CD1c-positive myeloid dendritic cell (primary cell): ENCODE results near the gene NFATC2.

Source experiments
- DNase-seq: peaks from one replicate; pipeline ENCODE4 v3.0.0-alpha.2; 2016; ENCODE audit errors: extremely low spot score

The NFATC2 gene

DNA sequence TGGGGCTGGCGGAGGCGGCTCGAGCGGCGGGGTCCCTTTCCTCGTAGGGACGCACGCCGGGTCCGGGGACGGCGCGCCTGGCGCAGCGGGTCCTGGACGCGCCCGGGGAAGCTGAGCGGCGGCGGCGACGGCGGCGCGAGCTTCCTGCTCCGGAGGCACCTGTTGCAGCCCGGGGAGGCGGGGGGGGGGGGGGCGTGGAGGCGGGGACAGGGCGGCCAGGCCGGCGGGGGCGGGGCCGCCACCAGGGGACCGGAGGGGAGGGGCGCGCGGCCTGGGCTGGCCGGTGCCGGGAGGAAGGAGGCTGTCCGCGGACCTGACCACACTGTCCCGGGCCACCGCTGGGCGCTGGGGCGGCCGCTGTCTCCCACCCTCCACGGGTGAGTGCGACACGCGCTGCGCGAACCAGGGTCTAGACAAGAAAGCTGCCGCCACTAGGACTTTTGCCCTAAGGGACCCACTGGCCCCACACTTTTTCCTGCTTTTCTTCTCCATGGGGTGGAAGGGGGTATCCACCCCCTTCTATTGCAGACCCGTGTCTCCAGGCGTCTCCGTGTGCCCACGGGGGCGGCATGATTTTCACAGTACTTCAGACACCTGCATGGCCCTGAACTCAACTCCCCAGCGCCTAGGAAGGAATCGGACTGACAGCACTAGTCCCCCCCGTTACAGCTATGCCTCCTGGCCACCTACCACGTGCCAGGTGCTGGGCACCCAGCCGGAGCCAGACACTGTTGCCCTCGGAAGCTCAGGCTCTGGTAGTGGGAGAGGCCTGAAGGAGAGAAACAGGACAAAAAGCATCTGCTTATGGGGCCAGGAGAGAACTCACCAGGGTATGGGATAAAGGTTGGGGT, at the start of gene NFATC2:
Gene NFATC2 (minus strand): TSS at position 149 of the 851 bp plus-strand sequence. CDS start 220 bp downstream, outside the sequence.
- DNase-seq = peak; percentile 31

DNA sequence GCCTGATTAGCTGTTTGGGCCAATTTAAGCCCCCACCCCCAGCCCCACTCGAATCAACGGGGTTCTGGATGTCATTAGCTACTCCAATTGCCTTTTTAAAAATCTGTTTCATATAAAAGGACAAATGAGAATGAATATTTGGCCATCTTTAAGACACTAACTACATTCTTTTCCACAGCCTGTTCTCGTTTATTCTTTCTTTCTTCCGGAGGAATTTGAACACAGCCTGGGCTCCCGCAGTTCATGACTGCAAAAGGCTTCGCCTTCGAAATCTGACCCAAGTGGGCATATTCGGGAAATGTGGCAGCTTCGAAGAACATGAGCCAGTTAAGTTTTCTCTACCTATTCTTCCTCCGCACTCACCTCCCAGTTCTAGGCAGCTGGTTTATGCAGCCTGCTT, 49.4 kb upstream of the NFATC2 start:
- DNase-seq = no peak

DNA sequence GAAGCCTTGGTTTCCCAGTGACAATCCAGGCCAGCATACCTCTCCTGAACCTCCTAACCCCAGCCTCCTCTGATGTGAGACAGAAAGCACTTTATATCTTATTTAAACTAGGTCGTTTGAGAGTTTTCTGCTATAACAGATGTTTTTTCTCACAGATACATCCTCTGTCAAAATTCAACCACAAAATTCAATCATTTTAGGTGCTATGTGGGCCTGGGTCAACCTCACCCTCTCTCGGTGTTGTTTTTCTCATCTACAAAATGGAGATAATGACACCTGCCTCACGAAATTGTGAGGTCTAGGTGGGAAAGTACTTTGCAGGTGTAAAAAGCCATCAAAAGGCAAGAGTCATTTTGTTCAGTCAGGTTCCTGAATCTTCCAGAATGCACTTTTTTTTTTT, 46.2 kb upstream of the NFATC2 start:
- no peak for DNase-seq

DNA sequence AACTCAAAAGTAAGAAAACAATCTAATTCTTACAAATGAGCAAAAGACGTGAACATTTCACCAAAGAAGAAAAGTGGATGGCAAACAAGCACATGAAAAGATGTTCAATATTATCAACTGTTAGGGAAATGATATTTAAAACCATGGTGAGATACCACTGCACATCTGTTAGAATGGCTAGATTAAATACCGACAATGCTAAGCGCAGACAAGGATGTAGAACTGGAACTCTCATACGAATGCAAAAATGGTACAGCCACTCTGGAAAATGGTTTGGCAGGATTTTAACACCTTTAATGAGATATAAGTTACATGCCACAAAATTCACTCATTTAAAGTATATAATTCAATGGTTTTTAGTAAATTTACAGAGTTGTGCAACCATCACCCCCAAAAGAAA, 44.6 kb upstream of the NFATC2 start:
- DNase-seq = no peak

DNA sequence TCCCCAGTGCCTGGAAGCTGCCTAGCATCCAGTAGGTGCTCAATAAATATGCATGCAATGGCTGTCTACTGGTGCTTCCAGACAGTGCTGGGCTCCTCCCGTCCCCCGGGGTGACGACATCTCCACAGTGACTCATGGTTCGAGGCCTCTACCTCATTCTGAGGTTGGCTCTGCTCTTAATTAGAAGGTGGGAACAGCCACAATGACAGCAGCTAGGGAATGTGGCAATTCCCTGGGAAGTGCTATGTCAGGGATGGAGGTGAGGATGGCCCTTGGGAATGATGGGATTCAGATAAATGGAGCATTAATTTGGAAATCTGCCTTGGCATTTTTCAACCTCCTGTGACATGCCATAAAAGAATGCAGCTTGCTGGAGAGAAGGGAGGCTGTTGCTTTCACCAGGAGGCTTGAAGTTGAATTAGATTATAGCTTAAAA, 43.5 kb upstream of the NFATC2 start:
- DNase-seq = no peak

DNA sequence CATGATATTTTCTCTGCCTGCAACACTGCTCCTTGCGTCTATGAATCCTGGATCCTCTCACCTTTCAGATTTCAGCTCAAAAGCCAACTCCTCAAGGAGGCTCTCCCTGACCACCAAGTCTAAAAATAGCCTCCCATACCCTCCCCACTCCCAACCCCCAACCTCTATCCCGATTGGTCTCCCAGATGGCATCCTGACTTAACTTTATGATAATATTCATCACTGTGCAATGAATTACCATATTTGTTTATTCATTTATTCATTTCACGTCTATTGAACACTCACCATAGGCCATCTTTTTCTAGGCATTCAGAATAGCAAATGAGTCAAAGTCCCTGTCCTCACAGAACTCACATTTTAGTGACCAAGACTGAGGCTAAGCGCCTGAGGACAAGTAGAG, 42.6 kb upstream of the NFATC2 start:
- no peak for DNase-seq

DNA sequence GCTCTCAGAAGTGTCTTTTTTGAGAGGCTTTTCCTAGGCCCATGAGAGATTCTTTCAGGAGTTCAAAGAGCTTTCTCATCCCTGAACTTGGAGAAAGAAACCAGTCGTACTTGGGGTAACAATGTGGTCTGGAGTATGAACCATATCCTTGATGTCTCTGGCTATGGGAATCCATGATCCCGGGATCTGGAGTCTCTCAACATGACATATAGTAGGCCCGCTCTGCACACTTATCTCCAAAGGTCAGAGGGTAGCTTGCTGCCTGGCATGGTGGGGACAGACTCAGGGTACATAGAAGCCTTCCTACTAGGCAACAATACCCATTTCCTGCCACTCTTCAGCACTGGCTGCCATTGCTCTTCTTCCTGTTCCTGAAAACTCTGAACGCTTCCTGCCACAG, 42.2 kb upstream of the NFATC2 start:
- no peak for DNase-seq

DNA sequence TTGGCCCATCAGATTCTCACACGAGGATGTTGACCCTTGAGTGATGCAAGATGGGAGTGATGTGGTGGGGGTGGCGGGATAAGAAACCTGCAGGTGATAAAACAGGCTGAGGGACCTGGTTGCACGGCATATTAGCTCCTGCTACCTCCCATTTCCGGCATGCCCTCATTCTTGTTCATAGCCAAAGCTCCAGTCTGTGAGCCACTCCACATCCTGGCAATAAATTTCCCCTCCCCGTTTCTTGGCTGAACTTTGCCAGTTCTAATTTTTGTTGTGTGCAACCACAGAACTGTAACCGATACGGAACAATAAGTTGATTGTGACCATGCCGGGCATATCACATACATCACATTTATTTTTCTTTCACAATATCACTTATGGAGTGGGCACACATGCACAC, 41.6 kb upstream of the NFATC2 start:
- no peak for DNase-seq

DNA sequence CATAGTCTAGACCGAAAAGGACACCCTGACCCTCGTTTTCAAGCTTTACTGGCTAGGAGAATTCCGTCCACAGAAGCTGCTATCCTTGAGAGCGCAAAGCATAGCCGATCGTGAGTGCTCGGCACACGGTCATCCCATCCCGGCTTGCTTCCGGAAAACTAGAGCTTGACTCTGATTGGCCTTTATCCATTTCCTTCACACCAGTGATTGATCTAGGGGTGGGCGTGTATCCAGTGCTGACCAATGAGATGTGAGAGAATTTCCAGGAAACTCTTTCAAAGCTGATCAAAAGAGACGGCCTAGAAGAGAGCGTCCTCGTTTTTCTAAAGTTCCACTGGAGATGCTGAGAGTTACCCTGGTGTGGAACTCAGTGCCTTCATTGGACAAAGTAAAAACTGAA, 41.0 kb upstream of the NFATC2 start:
- no peak for DNase-seq

DNA sequence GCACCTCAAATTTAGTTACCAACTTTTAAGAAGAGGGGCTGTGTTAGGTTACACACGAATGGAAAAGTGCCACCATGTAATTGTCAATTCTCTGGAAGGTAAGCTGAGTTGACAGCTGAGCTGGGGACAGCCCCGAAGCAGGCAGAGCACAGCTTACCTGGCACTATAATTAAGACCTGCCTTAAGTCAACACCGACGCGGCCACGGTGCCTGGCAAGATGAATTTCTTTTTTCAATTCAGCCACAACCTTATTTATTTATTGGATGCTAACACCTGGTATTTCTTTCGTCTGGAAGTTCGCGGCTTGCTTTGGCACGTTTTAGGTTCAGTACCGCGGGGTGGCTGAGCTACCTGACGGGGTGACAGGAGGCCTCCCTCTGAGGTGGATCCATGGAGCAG, 40.6 kb upstream of the NFATC2 start:
- no peak for DNase-seq

DNA sequence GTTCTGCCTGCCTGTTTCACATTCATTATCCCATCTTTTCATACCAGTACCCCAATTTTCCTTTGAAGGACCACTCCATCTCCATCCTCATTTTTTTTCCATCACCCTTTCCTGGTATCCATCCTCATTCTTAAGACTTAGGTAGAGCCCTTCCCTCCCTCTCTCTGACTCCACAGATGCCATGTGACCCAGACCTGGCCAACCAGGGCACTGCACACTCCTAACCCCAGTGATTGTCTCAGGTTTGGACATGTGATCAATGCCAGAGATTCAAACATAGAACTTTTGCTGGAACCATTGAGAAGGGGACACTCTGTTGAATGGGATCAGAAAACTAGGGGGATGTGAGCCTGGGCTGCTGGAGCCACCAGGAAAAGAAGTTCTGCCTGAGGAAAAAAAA, 39.1 kb upstream of the NFATC2 start:
- DNase-seq = no peak

DNA sequence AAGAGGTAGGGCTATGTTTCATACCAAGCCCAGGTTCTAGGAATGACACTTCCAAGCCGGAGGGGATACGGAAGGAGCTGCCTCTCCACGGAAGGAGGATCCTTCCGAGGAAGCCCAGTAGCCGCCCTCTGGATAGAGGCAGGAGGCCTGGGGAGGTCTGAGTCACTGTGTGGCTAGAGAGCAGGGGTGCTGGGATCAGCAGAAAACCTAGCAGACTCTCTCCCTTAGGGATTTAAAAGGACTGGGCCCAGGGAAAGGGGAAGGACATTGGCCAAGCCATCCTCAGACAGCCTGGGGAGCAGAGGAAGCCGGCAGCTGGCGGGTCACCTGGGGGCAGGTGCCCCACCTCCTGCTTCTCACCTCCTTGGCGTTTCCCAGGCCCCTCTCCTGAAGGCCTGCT, 36.6 kb upstream of the NFATC2 start:
- no peak for DNase-seq

DNA sequence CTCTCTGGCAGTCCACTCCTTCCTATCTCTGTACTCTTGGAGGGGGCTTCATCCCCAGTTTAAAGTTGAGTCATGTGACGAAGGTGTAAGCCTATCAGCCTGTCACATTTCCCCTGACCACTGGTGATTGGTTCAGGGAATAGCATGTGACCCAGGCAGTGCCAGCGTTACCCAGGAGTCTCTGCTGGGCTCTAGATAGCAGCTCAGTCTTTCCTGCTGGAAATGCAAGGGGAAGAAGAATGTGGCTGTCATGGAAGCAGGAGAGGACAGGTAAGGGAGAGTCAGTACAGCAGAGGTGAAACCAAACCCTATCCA, 35.6 kb upstream of the NFATC2 start:
- DNase-seq = no peak

DNA sequence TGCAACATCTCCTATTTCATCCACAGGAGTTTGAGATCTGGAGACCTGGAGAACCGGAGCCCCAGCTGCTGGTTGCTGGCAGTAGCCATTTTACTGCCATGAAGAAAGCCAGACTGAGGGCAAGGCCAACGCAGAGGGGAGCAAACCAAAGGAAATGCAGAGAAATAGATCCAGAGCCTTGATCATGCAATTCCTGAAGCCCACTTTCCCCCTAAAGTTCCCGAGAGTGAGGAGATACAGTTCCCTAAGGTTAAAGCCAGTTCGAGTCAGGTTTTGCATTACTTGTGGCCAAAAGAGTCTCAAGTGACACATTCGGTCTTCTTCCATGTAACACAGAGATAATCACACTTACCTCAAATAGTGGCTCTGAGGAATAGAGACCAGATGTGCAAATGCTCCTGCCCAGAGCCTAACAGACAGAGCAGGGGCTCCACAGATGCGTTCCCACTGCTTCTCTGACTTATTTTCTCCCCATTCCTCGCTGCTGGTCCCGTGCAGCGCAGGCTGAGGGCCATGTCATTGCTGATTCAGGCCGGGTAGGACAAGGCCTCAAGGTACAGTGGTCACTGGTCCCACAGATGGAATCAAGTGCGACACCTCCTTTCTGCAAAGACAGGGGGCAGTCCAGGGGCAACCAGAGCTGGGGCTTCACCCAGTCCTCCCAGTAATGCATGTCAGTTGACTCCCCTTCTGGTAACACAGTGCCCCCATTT, 35.1 kb upstream of the NFATC2 start:
- no peak for DNase-seq

DNA sequence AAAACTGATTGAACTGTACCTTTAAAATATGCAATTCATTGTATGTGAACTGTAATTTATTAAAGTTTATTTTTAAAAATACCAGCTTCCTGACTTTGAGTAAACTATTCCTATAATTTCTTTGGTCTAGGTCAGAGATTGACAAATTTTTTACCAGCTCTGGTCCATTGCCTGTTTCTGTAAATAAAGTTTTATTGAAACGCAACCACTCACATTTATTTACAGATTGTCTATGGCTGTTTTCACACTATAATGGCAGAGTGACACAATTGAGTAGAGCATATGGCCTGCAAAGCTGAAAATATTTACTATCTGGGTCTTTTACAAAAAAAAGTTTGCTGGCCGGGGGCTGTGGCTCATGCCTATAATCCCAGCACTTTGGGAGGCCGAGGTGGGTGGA, 33.0 kb upstream of the NFATC2 start:
- no peak for DNase-seq

DNA sequence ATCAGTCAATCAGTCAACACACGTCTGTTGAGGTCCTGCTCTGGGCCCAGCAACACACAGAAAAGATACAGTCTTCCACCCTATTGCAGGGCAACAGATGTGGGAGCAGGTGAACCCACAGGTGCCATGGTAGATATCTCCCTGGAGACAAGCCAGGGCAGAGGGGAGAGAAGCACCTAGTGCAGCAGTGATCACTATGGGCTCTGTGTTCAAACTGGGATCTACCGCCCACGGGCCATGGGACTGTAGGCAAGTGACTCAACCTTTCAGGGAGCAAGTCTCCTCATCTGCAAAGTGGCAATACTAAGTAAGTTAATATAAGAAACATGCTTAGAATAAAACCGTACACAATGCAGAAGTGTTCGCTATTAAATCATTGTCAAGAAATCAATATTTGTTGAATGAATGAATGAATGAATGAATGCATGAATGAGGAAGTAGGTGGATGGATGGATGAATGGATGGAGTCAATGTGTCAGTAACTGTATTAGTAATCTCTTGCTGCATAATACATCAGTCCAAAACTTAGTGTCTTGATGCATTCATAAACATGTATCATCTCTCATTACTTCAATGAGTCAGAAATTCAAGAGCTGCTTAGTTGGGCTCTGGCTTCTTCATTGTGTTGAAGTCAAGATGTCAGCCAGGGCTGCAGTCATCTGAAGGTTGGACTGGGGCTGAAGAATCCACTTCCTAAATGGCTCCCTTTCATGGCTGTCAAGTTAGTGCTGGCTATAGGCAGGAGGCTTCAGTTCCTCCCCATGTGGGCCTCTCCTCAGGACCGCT, 31.9 kb upstream of the NFATC2 start:
- DNase-seq = no peak

DNA sequence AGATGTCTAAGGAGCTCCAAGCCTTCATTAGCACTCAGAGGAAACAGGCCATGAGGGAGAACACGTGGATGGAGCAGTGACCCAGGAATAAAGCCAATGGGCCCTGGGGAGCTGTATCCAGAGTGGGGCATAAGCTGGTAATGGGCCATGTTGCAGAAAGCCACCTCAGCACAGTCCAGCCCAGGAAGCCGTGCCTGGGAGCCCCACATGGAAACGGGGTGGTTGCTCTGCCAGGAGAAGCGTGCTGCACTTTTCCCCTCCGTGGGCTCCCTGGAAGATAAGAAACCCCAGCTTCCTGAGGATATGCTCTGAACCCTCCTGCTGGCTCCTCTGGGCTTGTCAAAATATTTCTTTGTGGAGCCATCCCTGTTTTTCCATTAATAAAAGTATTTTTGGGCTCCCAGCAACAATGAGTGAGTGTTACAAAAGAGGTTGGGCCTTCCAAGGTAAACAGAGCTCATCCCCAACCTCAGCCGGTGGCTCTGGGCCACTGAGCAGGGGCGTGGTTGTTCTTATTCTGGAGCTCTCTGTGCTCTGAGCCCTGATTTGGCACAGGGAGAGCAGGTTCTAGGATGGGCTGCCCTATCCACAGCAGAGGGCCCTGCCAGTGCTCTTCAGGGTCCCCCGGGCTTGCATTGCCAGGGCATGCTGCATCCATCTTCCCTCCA, 31.2 kb upstream of the NFATC2 start:
- DNase-seq = no peak

DNA sequence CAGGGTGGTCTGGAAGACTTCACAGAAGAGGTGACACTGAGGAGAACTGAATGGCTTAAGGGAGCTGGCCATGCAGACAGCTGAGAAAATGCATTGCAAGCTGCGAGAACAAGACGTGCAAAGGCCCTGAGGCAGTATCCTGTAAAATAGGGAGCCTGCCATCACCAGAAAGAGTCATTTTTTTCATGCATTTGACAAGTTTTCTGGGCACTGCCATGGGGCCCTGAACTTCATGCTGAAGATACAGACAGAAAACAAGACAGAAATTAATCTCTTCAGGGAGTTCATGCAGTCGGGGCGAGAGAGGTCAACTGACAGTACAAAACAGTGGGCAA, 28.9 kb upstream of the NFATC2 start:
- no peak for DNase-seq

DNA sequence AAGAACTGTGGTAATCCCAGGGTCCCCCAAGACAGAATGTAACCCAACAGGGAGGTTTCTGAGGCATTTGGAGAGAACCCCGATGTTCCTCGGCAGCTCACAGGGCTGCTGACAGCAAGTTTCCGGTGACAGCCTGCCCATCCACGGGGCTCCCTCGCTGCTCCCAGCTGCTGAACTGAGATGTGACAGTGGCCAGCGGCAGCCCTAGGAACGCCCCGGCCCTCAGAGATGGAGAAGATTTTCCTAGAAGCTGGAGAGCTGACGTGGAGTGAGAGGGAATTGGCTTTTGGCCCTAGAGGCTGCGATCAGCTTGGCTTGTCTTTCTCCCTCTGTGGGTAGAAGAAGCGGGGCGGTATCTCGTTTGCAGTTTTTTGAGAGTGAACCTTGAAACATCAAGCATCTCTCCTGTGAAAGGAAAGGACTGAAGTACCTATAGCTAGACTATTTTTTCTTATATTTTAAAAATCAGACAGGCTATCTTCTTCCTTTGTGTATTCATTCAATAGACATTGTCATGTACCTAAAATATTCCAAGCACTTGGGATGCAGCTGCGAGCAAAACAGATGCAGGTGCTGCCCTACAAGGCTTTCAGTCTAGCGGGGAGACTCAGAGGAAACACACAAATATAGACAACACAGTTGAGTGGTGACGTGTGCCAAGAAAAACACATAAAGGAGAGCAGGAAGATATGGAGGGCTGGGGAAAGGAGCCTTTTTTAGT, 28.4 kb upstream of the NFATC2 start:
- no peak for DNase-seq

DNA sequence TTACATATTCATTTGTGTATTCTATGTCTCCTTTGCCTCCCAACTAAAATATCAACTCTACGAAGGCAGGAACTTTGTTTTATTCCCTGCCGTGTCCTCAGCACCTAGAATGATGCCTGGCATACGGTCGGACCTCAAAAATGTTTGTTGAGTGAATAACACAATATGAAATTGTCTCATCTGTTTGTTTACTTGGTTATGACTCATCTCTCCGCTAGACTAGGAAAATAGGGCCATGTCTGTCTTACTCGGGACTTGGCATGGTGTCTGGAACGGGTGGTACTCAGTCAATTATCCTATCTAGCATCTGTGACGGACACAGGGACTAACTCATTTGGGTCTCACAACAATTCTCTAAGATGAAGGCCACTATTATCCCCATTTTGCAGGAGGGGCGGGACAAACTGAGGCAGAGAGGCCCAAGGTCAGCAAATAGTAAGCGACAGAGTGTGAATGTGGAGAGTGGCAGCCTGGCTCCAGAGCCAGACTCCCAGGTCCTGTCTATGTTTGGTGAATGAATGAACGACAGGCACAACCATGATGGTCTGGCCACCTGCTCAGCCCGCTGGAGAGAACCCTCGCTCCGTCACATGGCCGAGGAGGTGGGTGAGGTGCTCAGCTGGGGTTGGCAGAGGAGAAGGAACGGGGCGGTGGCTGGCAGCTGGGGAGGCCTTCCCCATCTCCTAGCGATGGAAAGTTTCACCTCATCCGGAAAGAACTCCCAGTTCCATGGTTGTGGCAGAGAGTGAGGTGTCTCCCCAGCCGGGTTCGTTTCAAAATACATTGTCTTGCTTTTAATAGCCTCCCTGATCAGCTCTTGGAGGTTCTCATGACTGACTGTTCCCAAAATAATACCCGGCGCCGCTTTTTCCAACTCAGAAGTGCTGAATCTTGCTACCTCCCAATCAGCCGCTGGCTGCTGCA, 27.6 kb upstream of the NFATC2 start:
- DNase-seq = no peak
